ENCODE data around the gene SUPT3H.

- no peak for TF ChIP-seq CTCF (IDR thresholded peaks at IDR 0.05)
- TF ChIP-seq EZH2 (IDR thresholded peaks at IDR 0.05; ENCODE audit: borderline replicate concordance, insufficient read depth, low read depth, low read length, poor library complexity, severe bottlenecking), result no peak
These were observed 376.9 kb downstream of the SUPT3H start for GRCh38 chr6:45000833-45001232.

All from B cell (primary cell).